ENCODE data around the gene PLAA.

PLAA gene

DNA sequence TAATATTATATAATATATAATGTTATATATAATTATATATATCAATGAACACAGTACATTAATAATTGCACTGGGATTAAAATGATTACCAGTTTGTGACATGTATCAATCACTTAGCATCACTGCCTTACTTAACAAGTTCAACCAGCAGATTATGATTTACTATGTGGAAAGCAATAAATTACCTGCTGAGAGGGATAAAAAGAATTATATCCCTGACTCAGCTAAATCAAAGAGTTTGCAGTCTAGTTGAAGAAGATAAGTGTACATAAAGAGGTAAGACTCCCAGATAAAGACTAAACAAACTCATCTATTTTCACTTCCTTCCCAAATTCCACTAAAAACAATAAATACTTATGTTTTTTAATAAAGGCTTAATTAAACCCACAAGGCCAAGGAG lies 11.2 kb downstream of the PLAA start:
- no peak for DNase-seq (ENCODE audit: low read depth, low spot score)
- H3K4me3 ChIP-seq (ENCODE audit: low read length), result no peak overlapping the region

DNA sequence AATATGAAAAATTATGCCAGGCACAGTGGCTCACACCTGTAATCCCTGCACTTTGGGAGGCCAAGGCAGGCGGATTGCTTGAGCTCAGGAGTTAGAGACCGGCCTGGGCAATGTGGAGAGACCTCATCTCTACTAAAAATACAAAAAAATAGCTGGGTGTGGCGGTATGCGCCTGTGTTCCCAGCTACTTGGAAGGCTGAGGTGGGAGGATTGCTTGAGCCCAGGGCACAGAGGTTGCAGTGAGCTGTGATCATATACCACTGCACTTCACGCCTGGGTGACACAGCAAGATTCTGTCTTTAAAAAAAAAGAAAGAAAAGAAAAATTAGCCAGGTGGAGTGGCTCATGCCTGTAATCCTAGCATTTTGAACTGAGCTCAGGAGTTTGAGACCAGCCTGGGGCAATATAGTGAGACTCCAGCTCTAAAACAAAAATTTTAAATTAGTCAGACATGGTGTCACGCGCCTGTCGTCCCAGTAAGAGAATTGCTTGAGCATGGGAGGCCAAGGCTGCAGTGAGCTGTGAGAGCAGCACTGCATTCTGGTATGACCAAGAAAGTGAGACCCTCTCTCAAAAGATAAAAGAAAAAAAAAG lies 18.0 kb downstream of the PLAA start:
- DNase-seq (ENCODE audit: low read depth, low spot score), result no peak
- no peak overlapping the region for H3K4me3 ChIP-seq (ENCODE audit: low read length)
- WGBS (ENCODE audit: insufficient coverage, insufficient read length), result no CpG with 5 or more reads among the region's 8 CpGs
- H3K27me3 ChIP-seq (ENCODE audit: control insufficient read depth, insufficient read depth, low read length), result no peaks in the 10 kb centered on the region
- H3K36me3 ChIP-seq (ENCODE audit: control insufficient read depth, insufficient read depth, low read length), result peaks cover 8% of the 10 kb centered on the region; the same call in 1 of the 2 replicates
- no peaks in the 10 kb centered on the region for H3K4me1 ChIP-seq (ENCODE audit: control insufficient read depth, insufficient read depth, low read length)
- H3K9me3 ChIP-seq (ENCODE audit: control insufficient read depth, insufficient read depth, low read length), result no peaks in the 10 kb centered on the region
- no peak overlapping the region for H3K27ac ChIP-seq (ENCODE audit: low read length)

More for the DNA sequence above, 11.2 kb downstream of the PLAA start:
- Histone ChIP-seq H3K9me3 (ENCODE audit: control insufficient read depth, insufficient read depth, low read length) (no peaks in the 10 kb centered on the region), H3K36me3 (ENCODE audit: control insufficient read depth, insufficient read depth, low read length) (no peaks in the 10 kb centered on the region), H3K4me1 (ENCODE audit: control insufficient read depth, insufficient read depth, low read length) (peaks cover 4% of the 10 kb centered on the region; the same call in 1 of the 2 replicates), H3K27me3 (ENCODE audit: control insufficient read depth, insufficient read depth, low read length) (no peaks in the 10 kb centered on the region), H3K27ac (ENCODE audit: low read length) (no peak overlapping the region)

DNA sequence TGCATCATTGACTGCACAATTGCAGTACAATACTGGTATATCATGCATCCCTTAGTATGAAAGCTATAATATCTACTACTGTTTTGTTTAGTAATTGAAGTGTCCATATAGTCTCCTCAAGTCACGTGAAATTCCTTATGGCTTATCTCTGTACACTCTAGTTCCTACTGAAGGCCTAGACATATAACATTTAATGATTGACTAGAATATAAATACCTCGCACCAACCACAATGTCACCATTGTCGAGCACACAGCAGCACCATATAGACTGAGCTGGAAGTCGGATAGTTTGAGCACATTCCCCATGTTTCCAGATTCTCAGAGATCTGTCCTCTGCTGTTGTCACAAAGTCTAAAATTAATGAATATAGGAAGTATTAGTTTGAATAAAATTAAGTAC lies 21.4 kb downstream of the PLAA start:
- peaks cover 12% of the 10 kb centered on the region; the same call in 1 of the 2 replicates for H3K36me3 ChIP-seq (ENCODE audit: control insufficient read depth, insufficient read depth, low read length)
- WGBS (ENCODE audit: insufficient coverage, insufficient read length), result no CpG with 5 or more reads among the region's 4 CpGs

DNA sequence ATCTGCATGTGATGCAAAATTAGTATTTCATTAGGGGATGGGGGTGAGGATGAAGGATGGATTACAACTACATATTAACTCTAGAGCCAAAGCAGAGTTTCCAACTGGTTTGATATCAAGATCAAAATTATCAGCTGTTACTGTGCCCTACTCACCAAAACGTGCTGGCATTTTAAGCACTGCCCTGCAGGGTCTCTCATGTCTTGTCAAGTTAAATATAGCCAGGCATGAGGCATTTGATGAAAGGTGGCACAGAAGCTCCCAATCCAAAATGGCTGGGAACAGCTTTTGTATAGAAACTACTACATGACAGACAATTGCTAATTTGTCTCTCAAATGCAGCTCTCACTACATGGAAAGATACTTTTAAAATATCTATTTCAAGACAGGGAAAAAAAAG lies 27.3 kb downstream of the PLAA start:
- WGBS (ENCODE audit: insufficient coverage, insufficient read length), result no CpG with 5 or more reads among the region's 1 CpG
- Histone ChIP-seq H3K36me3 (ENCODE audit: control insufficient read depth, insufficient read depth, low read length) (peaks cover 11% of the 10 kb centered on the region; the same call in 1 of the 2 replicates), H3K27ac (ENCODE audit: low read length) (no peak overlapping the region)

More for the DNA sequence above, 21.4 kb downstream of the PLAA start:
- Histone ChIP-seq H3K27me3 (ENCODE audit: control insufficient read depth, insufficient read depth, low read length) (no peaks in the 10 kb centered on the region), H3K27ac (ENCODE audit: low read length) (no peak overlapping the region), H3K4me1 (ENCODE audit: control insufficient read depth, insufficient read depth, low read length) (no peaks in the 10 kb centered on the region), H3K9me3 (ENCODE audit: control insufficient read depth, insufficient read depth, low read length) (no peaks in the 10 kb centered on the region), H3K4me3 (ENCODE audit: low read length) (no peak overlapping the region)
- DNase-seq (ENCODE audit: low read depth, low spot score), result no peak

DNA sequence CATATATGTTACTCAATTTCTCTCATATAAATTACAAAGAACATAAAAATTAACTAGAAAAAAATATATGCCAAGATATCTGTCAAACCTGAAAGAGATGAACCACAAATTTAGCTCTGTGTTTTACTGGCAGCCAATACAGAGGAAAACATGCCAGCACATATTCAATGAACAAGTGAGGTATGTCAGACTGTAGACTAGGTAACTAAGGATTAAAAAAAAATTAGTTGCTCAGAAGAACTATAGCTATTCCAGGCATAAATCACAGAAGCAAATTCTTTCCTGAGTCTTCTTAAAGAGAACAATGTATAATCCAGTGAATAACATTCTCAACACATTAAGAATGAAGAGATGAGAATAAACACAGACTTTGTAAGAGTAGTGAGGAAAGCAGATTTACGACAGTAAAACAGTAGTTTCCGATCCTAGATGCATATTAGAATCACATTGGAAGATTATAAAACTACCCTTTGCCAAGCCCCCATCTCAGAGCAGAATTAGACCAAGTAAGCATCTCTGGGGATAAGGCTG lies 33.8 kb downstream of the PLAA start:
- DNase-seq (ENCODE audit: low read depth, low spot score), result no peak
- H3K4me1 ChIP-seq (ENCODE audit: control insufficient read depth, insufficient read depth, low read length), result no peaks in the 10 kb centered on the region
- no peak overlapping the region for H3K4me3 ChIP-seq (ENCODE audit: low read length)
- H3K9me3 ChIP-seq (ENCODE audit: control insufficient read depth, insufficient read depth, low read length), result no peaks in the 10 kb centered on the region
- peaks cover 3% of the 10 kb centered on the region; the same call in 1 of the 2 replicates for H3K36me3 ChIP-seq (ENCODE audit: control insufficient read depth, insufficient read depth, low read length)
- no CpG with 5 or more reads among the region's 2 CpGs for WGBS (ENCODE audit: insufficient coverage, insufficient read length)
- H3K27ac ChIP-seq (ENCODE audit: low read length), result no peak overlapping the region
- no peaks in the 10 kb centered on the region for H3K27me3 ChIP-seq (ENCODE audit: control insufficient read depth, insufficient read depth, low read length)

More for the DNA sequence above, 27.3 kb downstream of the PLAA start:
- no peaks in the 10 kb centered on the region for H3K9me3 ChIP-seq (ENCODE audit: control insufficient read depth, insufficient read depth, low read length)
- H3K4me1 ChIP-seq (ENCODE audit: control insufficient read depth, insufficient read depth, low read length), result no peaks in the 10 kb centered on the region
- H3K4me3 ChIP-seq (ENCODE audit: low read length), result no peak overlapping the region
- DNase-seq (ENCODE audit: low read depth, low spot score), result no peak
- H3K27me3 ChIP-seq (ENCODE audit: control insufficient read depth, insufficient read depth, low read length), result no peaks in the 10 kb centered on the region

DNA sequence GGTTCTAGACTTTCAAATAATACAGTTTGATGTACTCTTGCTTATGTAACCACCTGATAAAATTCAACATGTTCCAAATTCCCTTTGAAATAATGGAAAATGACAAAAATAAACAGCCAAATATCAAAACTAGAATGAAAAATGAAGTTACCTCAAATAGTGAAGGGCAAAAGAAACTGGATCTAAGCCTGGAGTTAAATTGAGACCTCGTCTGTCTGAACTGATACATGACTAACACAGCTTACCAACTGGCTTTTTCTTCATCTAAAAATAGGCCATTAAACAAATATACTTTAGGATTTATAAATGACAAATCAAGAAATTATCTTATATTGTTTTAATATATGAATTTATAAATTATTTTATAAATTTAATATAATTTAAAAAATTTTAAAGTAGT lies 42.4 kb downstream of the PLAA start:
- WGBS (ENCODE audit: insufficient coverage, insufficient read length), result no CpG with 5 or more reads among the region's 1 CpG
- H3K27ac ChIP-seq (ENCODE audit: low read length), result no peak overlapping the region
- H3K9me3 ChIP-seq (ENCODE audit: control insufficient read depth, insufficient read depth, low read length), result no peaks in the 10 kb centered on the region
- no peaks in the 10 kb centered on the region for H3K27me3 ChIP-seq (ENCODE audit: control insufficient read depth, insufficient read depth, low read length)
- peaks cover 7% of the 10 kb centered on the region; the same call in 1 of the 2 replicates for H3K36me3 ChIP-seq (ENCODE audit: control insufficient read depth, insufficient read depth, low read length)
- H3K4me3 ChIP-seq (ENCODE audit: low read length), result no peak overlapping the region
- no peaks in the 10 kb centered on the region for H3K4me1 ChIP-seq (ENCODE audit: control insufficient read depth, insufficient read depth, low read length)
- DNase-seq (ENCODE audit: low read depth, low spot score), result no peak

DNA sequence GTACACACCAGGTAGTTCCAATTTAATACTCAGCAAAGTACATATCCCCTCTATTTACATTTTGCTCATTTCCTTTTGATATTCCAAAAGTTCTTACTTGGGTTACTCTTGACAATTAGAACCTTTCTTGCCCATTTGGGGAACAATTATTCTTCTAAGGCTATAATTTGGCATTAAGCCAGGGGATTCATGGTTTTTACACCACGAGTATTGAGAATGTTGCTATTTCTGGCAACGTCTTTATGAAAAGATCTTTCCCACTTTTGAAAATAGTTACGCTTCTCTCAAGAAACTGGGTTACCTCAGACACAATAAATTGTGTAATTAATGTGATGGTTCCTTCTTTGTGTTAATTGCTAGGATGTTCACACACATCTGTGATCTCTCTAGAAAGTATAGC lies 43.0 kb downstream of the PLAA start:
- Histone ChIP-seq H3K27me3 (ENCODE audit: control insufficient read depth, insufficient read depth, low read length) (no peaks in the 10 kb centered on the region), H3K27ac (ENCODE audit: low read length) (no peak overlapping the region), H3K9me3 (ENCODE audit: control insufficient read depth, insufficient read depth, low read length) (no peaks in the 10 kb centered on the region), H3K36me3 (ENCODE audit: control insufficient read depth, insufficient read depth, low read length) (peaks cover 7% of the 10 kb centered on the region; the same call in 1 of the 2 replicates), H3K4me3 (ENCODE audit: low read length) (no peak overlapping the region), H3K4me1 (ENCODE audit: control insufficient read depth, insufficient read depth, low read length) (no peaks in the 10 kb centered on the region)
- no peak for DNase-seq (ENCODE audit: low read depth, low spot score)
- no CpG with 5 or more reads among the region's 3 CpGs for WGBS (ENCODE audit: insufficient coverage, insufficient read length)

DNA sequence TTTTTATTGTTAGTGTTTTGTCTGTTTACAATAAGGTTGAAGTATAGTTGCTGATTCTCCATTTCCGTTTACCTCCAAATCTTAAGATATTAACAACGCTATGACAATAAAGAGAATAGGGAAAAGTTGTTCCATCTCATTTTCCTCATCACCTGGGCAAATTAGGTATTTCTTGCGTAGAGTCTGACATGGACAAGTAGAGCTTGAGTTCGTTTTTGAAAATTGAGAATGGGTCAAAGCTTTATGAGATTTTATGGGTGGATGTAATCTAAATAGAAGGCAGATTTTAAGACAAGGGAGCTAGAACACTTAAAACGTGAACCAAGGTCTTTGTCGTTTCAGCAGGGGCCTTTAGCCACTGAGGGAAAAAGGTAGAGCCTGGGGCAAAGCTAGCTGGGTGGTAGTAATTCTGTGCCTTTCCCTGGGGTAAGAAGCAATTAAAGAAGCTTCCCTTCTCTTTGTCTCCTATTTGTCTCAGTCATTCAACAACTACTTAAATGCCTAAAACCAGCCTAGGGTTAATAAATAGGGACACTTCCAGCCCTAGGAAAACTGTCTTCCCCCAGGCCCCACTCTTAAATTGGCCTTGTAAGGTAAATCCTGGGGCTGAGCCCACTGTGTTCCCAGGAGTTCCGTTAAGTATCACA lies 53.9 kb downstream of the PLAA start:
- WGBS (ENCODE audit: insufficient coverage, insufficient read length), result no CpG with 5 or more reads among the region's 7 CpGs
- DNase-seq (ENCODE audit: low read depth, low spot score), result no peak

DNA sequence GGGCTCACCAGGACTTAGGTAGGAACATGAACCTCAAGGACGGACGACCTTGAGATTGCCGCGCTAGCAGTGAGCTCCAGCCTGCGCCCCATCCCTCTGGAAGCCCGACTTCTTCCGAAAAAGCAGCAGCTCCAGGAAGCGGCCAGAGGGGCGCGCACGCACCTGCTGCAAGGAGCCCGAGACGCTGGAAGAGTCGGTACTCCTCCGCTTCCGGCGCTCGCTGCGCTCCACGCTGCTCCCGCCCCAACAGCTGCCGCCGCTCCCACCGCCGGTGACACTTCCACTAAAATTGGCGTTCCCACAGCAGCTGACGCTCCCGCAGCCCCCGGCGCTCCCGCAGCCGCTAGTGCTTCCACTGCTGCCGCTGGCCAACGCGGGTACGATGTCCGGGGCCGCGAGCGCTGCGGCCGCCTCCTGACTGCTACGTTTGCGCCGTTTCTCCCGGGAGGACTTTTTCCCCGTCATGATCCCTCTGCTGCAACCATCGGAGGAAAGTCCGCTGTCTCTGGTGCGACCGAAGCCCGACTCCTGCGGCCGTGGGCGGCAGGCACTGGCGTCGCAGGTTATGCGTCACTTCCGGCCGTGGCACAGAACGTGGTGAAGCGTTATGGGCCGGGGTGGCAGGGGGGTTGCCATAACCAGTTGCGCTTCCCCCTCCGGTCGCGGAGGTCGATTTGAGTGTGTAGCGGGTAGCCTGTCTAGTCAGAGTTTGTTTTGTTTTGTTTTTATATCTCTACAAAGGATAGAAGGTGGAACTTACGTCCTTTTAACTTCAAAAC lies 54.6 kb downstream of the PLAA start, which contains the start of gene CAAP1:
CAAP1 (minus strand) TSS at position 552 of the 779 bp plus-strand sequence; CDS start at position 465, 87 bp downstream.
- Histone ChIP-seq H3K4me3 (ENCODE audit: low read length) (peak within 1 kb of the TSS; percentile 85), H3K4me1 (ENCODE audit: control insufficient read depth, insufficient read depth, low read length) (peaks cover 3% of the 10 kb centered on the region; the same call in 1 of the 2 replicates), H3K27ac (ENCODE audit: low read length) (no peak within 1 kb of the TSS), H3K36me3 (ENCODE audit: control insufficient read depth, insufficient read depth, low read length) (no peaks in the 10 kb centered on the region), H3K27me3 (ENCODE audit: control insufficient read depth, insufficient read depth, low read length) (no peaks in the 10 kb centered on the region), H3K9me3 (ENCODE audit: control insufficient read depth, insufficient read depth, low read length) (no peaks in the 10 kb centered on the region)
- WGBS (ENCODE audit: insufficient coverage, insufficient read length), result no CpG with 5 or more reads among the region's 70 CpGs
- DNase-seq (ENCODE audit: low read depth, low spot score), result peak; percentile 86

More for the DNA sequence above, 53.9 kb downstream of the PLAA start:
- no peaks in the 10 kb centered on the region for H3K9me3 ChIP-seq (ENCODE audit: control insufficient read depth, insufficient read depth, low read length)
- peaks cover 3% of the 10 kb centered on the region; the same call in 1 of the 2 replicates for H3K4me1 ChIP-seq (ENCODE audit: control insufficient read depth, insufficient read depth, low read length)
- no peaks in the 10 kb centered on the region for H3K36me3 ChIP-seq (ENCODE audit: control insufficient read depth, insufficient read depth, low read length)
- no peak overlapping the region for H3K27ac ChIP-seq (ENCODE audit: low read length)
- no peaks in the 10 kb centered on the region for H3K27me3 ChIP-seq (ENCODE audit: control insufficient read depth, insufficient read depth, low read length)
- peak overlapping the region; percentile 85; the same call in 1 of the 2 replicates for H3K4me3 ChIP-seq (ENCODE audit: low read length)

DNA sequence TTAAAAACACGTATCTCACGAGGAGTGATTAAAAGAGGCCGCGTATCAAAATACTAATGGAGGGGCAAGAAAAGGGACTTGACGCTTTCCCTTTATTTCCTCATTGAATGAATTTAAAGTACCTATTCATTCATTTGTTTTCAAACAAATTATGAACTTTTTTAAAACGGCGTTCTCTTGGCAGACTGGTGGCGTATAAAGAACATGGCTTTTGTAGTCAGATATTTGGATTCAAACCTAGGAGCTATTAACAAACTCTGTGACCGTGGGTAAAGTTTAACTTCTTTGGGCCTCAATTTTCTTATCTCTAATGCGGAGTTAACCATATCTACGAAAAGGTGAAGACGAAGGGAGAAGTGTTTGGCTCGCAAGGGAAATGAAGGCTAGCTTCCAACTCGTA lies 55.3 kb downstream of the PLAA start:
- H3K4me3 ChIP-seq (ENCODE audit: low read length), result peak overlapping the region; percentile 85
- H3K9me3 ChIP-seq (ENCODE audit: control insufficient read depth, insufficient read depth, low read length), result no peaks in the 10 kb centered on the region
- no peaks in the 10 kb centered on the region for H3K36me3 ChIP-seq (ENCODE audit: control insufficient read depth, insufficient read depth, low read length)
- H3K27me3 ChIP-seq (ENCODE audit: control insufficient read depth, insufficient read depth, low read length), result no peaks in the 10 kb centered on the region
- no CpG with 5 or more reads among the region's 14 CpGs for WGBS (ENCODE audit: insufficient coverage, insufficient read length)
- H3K27ac ChIP-seq (ENCODE audit: low read length), result no peak overlapping the region
- DNase-seq (ENCODE audit: low read depth, low spot score), result no peak
- H3K4me1 ChIP-seq (ENCODE audit: control insufficient read depth, insufficient read depth, low read length), result peaks cover 3% of the 10 kb centered on the region; the same call in 1 of the 2 replicates

Data from iPS DF 6.9 (cell line).